Measurements from ENCODE around the gene SPTB.

SPTB gene

DNA sequence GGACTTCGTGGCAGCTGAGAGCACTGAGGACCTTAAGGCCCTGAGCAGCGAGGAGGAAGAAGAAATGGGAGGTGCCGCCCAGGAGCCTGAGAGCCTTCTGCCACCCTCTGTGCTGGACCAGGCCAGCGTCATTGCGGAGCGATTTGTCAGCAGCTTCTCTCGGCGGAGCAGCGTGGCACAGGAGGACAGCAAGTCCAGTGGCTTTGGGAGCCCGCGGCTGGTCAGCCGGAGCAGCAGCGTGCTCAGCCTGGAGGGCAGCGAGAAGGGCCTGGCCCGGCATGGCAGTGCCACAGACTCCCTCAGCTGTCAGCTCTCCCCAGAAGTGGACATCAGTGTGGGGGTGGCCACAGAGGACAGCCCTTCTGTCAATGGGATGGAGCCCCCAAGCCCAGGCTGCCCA is 138.5 kb downstream of the SPTB start:
- intact Hi-C loops (cut with DNase I), result no loop called here
- DNase-seq, result peak in 2 of 10 donors; percentile 51 to 80

DNA sequence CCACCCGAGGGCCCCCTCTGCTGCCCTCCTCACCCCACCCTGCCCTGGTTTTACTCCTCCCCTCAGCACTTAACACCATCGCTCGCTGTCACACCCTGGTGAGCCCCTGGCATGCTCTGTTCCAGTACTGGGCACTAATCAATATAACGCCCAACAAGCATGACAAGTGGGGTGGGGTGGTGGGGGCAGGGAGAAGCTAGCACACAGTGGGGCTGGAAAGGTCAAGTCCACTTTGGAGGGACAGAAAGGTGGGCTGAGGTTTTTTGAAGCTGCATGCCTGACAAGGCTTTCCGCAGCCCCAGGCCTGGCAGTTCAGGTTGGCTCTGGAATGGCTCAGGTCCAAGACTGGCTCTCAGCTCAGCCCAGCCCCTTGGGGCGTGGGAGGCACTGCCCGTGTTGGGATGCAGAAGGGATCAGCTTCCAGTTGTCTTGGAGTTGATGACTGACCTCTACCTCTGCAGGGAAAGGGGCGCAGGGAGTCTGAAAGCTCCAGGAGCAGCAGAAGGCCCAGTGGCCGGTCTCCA is 141.4 kb downstream of the SPTB start:
- intact Hi-C loops (cut with DNase I), result no loop called here
- DNase-seq, result peak in 3 of 10 donors; percentile 35 to 60 (median 54)

DNA sequence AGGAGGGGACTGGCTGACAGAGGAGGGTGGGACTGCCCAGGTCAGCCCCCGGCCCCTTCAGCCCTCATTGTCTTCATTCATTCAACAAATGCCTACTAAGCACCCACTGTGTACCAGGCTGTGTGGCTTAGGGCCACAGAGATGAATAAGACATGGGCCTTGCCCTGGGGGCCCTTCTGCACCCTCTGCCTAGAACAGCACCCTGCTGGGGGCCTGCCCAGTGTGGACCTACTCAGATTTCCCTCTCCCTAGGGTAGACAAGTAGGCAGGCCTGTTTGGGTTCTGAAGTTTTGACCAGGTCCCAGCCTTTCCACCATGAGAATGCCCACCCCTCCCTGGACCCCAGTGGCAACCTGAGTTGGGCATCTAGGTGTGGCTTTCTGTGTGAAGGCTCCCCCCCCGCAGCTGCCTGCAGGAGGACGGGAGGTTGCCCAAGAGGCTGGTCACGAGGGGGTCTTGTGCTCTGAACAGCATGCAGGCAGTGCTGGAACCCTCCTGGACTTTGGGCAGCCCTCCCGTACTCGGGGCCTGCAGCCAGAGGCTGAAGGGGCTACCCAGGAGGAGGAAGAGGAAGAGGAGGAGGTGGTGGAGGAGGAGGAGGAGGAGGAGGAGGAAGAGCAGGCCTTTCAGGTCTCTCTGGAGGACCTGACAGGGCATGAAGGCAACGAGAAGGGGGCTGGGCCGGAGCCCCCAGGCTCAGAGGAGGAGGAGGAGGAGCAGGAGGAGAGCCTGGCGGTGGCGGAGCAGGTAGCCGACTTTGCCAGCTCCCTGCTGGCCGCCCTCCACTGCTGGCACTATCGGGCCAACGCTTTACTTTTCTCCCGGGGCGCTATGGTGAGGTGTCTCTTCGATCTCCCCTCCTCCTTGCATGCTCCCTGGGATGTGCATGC is 142.1 kb downstream of the SPTB start:
- DNase-seq, result peak in 5 of 10 donors; percentile 39 to 78 (median 70)
- intact Hi-C loops (cut with DNase I), result no loop called here

DNA sequence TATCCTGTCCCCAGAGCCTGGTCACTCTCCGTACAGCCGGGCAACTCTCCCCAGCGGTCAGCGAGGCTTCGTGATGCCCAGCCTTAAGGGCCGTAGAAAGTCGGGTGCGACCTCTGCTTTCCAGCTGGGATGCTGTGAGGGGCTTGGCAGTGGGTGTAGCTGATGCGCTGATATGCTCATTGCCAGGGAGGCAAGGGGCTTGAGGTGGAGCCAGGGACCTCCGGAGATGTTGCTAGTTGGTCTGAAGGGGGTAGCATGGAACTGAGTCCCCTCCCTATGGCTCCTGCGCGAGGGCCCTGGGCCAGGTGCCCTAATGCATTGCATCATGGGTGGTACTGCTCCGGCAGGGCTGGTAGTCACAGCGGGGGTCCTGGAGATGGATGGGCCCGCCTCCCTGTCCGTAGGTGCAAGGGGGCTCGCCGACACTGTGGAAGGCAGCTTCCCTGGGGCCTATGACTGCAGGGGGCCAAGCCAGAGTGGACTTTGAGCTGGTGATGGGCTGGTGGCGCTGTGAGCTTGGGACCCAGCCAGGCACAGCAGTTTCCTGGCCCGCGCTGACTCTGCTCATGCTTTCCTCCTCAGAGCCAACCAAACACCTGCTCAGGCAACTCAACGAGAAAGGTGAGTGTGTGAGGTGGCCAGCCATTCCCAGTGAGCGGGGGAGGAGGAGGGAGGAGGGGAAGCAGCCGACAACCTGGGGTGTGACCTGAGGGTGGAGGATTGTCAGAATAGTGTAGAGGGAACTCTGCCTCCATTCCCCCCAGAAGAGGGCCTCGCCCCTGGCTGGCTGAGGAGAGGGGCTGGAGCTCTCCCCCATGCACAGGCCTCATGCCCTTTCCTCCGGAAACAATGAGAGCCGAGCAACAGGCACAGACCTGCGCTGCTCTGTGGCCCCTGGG is 143.2 kb downstream of the SPTB start:
- intact Hi-C loops (cut with DNase I), result no loop called here
- DNase-seq, result peak in 4 of 10 donors; percentile 22 to 77 (median 67)

GRCh38 chr14:64734990-64735389 is 144.7 kb downstream of the SPTB start:
- intact Hi-C loops (cut with DNase I), result no loop called here
- peak in 2 of 10 donors; percentile 4 to 24 for DNase-seq

DNA sequence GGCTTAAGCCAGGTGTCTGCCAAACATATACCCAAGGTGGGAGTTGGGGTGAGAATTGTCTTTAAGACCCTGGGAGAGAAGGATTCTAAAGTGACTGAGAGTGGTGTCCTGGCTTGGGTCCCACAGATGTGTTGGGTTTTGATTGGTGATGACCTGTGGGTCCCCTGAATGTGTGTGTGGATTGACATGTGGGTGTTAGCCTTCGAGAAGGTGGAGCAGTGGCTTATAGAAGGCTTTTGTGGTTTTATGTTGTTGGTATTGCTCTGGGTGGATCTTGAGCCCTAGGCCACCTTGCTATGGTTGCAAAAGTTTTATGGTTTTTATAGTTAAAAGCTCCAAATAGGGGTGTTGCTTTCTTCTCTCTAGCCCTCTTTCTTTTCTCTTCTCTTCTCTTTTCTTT is 145.8 kb downstream of the SPTB start:
- DNase-seq, result peak in 2 of 10 donors; percentile 9 to 12
- intact Hi-C loops (cut with DNase I), result no loop called here

GRCh38 chr14:64733321-64733720 is 146.4 kb downstream of the SPTB start:
- intact Hi-C loops (cut with DNase I), result no loop called here
- DNase-seq, result peak in 4 of 10 donors; percentile 13 to 28 (median 20)

DNA sequence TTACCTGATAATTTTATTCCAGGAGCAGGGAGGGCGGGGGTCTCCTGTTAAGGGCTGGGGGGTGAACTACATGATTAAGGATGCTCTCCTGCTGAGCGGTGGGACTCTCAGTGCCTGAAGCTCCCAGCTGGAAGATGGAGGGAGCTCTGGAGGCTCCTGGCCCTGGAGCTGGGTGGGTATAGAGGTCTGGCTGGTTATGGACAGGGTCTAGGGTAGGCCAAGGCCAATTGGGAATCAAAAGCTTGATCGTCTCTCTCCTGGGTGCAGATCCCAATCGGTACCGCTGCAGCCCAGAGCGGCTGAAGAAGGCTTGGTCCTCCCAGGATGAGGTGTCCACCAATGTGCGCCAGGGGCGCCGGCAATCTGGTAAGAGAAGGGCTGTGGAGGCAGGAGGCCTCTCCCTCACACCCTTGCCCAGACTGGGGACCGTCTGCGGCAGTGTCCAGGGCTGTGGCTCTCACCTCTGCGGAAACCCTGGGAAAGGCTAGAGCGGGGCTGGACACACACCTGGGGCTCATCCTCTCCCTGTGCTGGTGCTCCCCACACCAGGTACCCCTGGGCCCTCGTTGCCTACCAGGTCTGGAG is 147.1 kb downstream of the SPTB start:
- DNase-seq, result peak in 3 of 10 donors; percentile 54 to 72 (median 65)
- intact Hi-C loops (cut with DNase I), result no loop called here

- intact Hi-C loops (cut with DNase I), result no loop called here
- DNase-seq, result peak in 3 of 10 donors; percentile 22 to 67 (median 28)
Observed at GRCh38 chr14:64732066-64732465, 147.6 kb downstream of the SPTB start.

GRCh38 chr14:64731141-64731581 is 148.5 kb downstream of the SPTB start:
- DNase-seq, result peak in 3 of 10 donors; percentile 27 to 63 (median 58)

GRCh38 chr14:64730681-64731080 is 149.0 kb downstream of the SPTB start:
- DNase-seq, result peak in 3 of 10 donors; percentile 61 to 83 (median 70)
- intact Hi-C loops (cut with DNase I), result no loop called here

More at GRCh38 chr14:64731141-64731581, 148.5 kb downstream of the SPTB start:
- intact Hi-C loops (cut with DNase I), result no loop called here

DNA sequence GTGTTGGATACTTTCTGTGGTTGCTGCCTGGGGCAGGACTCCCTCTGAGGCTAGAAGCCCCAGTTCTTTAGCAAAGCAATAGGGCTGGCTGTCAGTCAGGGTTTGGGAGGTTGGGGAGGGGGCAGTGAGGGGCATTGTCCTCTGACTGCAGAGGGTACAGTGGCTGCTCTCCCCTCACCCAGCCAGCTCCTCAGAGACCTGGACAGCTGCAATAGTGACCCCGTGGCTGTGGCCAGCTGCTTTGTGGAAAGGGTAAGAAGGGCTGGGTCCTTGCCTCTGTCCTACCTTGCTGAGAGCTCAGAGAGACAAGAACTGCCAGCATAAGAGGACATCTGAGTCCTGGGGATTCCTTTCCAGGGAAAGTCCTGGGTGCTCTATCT is 149.7 kb downstream of the SPTB start:
- intact Hi-C loops (cut with DNase I), result no loop called here
- DNase-seq, result peak in 3 of 10 donors; percentile 18 to 49 (median 44)

- intact Hi-C loops (cut with DNase I), result no loop called here
- peak in 3 of 10 donors; percentile 35 to 68 (median 53) for DNase-seq
Observed at GRCh38 chr14:64729386-64730060, 150.2 kb downstream of the SPTB start.

DNA sequence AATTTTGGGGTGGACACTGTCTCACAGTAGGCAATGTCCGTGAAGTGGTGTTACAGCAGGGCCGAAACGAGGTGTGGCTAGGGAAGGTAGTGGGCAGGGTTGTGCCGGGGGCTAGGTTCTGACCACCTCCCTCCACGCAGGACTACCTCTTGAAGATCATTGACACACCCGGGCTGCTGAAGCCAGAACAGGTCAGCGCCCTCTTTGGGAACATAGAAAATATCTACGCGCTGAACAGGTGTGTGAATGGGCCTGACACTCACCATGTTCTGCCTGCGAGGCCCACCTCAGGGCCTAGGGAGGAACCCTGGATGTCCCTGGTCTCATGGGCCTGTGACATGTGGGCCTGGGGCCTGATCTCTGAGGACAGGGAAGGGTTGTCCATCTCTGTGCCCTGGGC is 150.9 kb downstream of the SPTB start:
- intact Hi-C loops (cut with DNase I), result no loop called here
- peak in 3 of 10 donors; percentile 35 to 52 (median 50) for DNase-seq

DNA sequence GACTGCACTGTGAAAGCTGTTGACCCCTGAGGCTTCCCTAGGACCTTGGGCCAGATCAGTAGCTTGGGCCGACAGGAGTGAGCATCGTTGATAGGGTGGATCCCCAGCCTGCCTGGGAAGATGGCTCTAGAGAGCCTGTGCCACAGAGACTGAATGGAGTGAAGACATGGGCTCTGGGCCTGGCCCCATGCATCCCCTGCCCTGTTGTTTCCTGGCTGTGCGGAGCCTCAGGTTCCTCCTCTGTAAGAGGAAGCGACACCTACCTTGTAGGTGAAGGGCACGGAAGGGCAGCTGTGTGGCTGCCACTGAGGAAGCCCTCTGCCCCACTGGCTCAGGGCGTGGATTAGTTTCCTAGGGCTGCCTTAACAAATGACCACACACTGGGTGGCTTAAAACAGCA is 151.6 kb downstream of the SPTB start:
- intact Hi-C loops (cut with DNase I), result no loop called here
- peak in 3 of 10 donors; percentile 18 to 61 (median 22) for DNase-seq

- intact Hi-C loops (cut with DNase I), result no loop called here
Observed at GRCh38 chr14:64727551-64728071, 152.1 kb downstream of the SPTB start.

DNA sequence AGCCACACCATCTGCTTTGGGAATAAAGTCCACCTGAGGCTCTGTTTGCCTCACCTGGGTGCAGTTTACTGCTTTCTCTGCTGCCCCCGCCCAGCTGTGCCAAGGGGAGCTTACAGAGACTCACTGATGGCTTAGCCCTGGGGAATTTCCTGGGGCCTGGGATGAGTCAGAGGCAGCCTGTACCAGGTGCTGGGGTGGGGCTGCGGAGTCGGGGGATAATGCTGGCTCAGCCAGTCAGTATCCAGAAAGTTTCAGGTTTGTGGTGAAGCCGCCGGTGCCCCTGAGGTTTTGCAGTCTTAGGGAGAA is 153.2 kb downstream of the SPTB start:
- DNase-seq, result peak in 3 of 10 donors; percentile 46 to 80 (median 69)

More at GRCh38 chr14:64727551-64728071, 152.1 kb downstream of the SPTB start:
- DNase-seq, result peak in 3 of 10 donors; percentile 62 to 79 (median 71)

DNA sequence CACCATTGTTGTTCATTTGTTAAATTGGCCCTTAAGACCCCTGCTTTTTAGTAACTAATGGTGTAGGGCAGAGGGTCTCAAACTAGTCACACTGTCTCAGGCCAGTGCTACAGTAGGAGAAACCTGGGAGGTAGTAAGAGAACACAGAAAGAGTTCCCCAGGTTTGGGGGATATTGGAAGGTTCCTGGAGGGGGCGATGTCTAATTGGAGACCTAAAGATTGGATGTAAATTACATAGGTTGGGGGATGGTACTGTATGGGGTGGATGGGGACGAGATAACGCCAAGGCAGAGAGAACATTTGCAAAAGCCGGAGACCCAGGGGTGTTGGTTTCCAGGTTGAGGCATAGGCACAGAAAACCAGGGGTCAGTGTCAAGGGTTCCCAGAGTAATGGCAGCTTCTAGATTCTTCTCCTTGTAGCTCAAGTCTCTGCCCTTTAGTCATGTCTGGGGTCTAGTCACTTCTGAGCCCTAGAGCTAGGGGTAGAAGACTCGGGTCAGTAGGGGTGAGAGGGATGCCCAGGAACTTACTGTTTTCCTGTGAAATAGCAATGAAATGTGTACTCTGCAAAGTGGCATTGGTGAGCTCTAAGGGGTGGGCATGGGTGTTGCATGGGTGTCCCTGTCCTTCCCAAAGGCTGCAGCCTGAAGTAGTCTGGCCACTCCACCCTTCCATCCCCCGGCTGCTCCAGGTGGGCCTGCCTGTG is 153.7 kb downstream of the SPTB start:
- DNase-seq, result peak in 1 of 10 donors; percentile 11
- intact Hi-C loops (cut with DNase I), result no loop called here

More for the DNA sequence above, 153.2 kb downstream of the SPTB start:
- intact Hi-C loops (cut with DNase I), result no loop called here
